Natural killer cell (primary cell): ENCODE measurements around the gene KCTD11. TPM values are rescaled to one million over a fixed set of nuclear protein-coding genes. Genes with fewer than 3 reads are reported as not detected.

ENCODE experiments used
- ATAC-seq, 3 donors: fragments of 150-1000 bp in 2 of 3; fragments of 200-7000 bp in 1 of 3; cut with Tn5 transposase; 1 replicate in 1 of 3; 2 replicates in 2 of 3; pipeline ENCODE4 v1.10.0; 2021; ENCODE audit warnings: mild to moderate bottlenecking in 2 of 3, moderate library complexity in 2 of 3
- DNase-seq, 2 donors: peaks; one replicate each; pipeline versions ENCODE4 v3.0.0 to v3.0.0-alpha.2; 2013 to 2021; ENCODE audit warnings: mixed read lengths in 1 of 2
- H3K27ac ChIP-seq: one replicate; pipeline ENCODE4 v1.5.1; 2013; ENCODE audit warnings: mild to moderate bottlenecking, low read length
- H3K27me3 ChIP-seq: one replicate; pipeline ENCODE4 v1.6.1; 2013; ENCODE audit warnings: low read length; ENCODE audit not compliant: control insufficient read depth, insufficient read depth
- H3K36me3 ChIP-seq: one replicate; pipeline ENCODE4 v1.6.1; 2013; ENCODE audit warnings: low read length; ENCODE audit not compliant: control insufficient read depth, insufficient read depth
- H3K4me1 ChIP-seq: one replicate; pipeline ENCODE4 v1.6.1; 2013; ENCODE audit warnings: low read length; ENCODE audit not compliant: control insufficient read depth, insufficient read depth
- H3K4me3 ChIP-seq: one replicate; pipeline ENCODE4 v1.5.1; 2013; ENCODE audit warnings: low read length
- H3K9me3 ChIP-seq: one replicate; pipeline ENCODE4 v1.6.1; 2013; ENCODE audit warnings: low read length; ENCODE audit not compliant: control insufficient read depth, insufficient read depth
- H3K27ac Mint-ChIP-seq, 2 donors: one replicate each; pipeline ENCODE4 v1.8.0; 2022; ENCODE audit warnings: mild to moderate bottlenecking in 2 of 2, mixed read lengths in 2 of 2, moderate library complexity in 1 of 2
- H3K27me3 Mint-ChIP-seq, 2 donors: one replicate each; pipeline ENCODE4 v1.8.0; 2022; ENCODE audit warnings: low read depth in 2 of 2, mixed read lengths in 2 of 2
- H3K36me3 Mint-ChIP-seq: one replicate; pipeline ENCODE4 v1.8.0; 2022; ENCODE audit warnings: mixed read lengths
- H3K4me1 Mint-ChIP-seq, 2 donors: one replicate each; pipeline ENCODE4 v1.8.0; 2022; ENCODE audit warnings: mixed read lengths in 2 of 2
- H3K4me3 Mint-ChIP-seq: one replicate; pipeline ENCODE4 v1.8.0; 2022; ENCODE audit warnings: mild to moderate bottlenecking, moderate library complexity, mixed read lengths
- H3K9me3 Mint-ChIP-seq, 2 donors: one replicate each; pipeline ENCODE4 v1.8.0; 2022; ENCODE audit warnings: mixed read lengths in 2 of 2
- CTCF ChIP-seq: fragments of 200-600 bp; IDR thresholded peaks from one replicate; pipeline ENCODE4 v1.8.0; 2022; ENCODE audit warnings: antibody characterized with exemption
- WGBS: methylation state at CpG from one replicate; pipeline ENCODE4 v1.1.7; 2013; ENCODE audit warnings: missing lambda C conversion rate; ENCODE audit not compliant: insufficient coverage; 5-methylcytosine and 5-hydroxymethylcytosine counted together
- intact Hi-C: fragments of 100-400 bp; cut with micrococcal nuclease; formaldehyde crosslinking; loops from one replicate; pipeline ENCODE4 v1.14.2; 2022
- total RNA-seq, 4 donors: library from RNA; stranded (reverse); fragments of 120-200 nt in 1 of 4; gene quantifications; one replicate each; pipeline versions ENCODE4 v1.2.3 to v1.2.4, GENCODE V29; 2013 to 2022

Gene KCTD11
- total RNA-seq, 3 donors from 2014 or later (not counting 1 experiment from before 2014, with no cell fraction given): 5.6 to 9.7 (median 8.3) TPM

GRCh38 chr17:7340179-7340578 is 11.8 kb upstream of the KCTD11 start:
- WGBS: 100% methylated on average over 2 of the region's 2 CpGs
- H3K27ac ChIP-seq: no peak overlapping the region
- no peak for TF ChIP-seq CTCF
- peaks cover 56% of the 10 kb centered on the region for H3K4me1 ChIP-seq
- intact Hi-C loops: no loop called here
- ATAC-seq (no peak), DNase-seq (no peak)
- Mint-ChIP-seq H3K27ac (peak overlapping the region; percentile 29 to 47), H3K9me3 (no peaks in the 10 kb centered on the region), H3K4me3 (no peak overlapping the region), H3K4me1 (peaks cover 27 to 45% of the 10 kb centered on the region in 2 donors), H3K27me3 (no peaks in the 10 kb centered on the region), H3K36me3 (no peaks in the 10 kb centered on the region)
- no peak overlapping the region for H3K4me3 ChIP-seq
- no peaks in the 10 kb centered on the region for H3K27me3 ChIP-seq
- H3K9me3 ChIP-seq: no peaks in the 10 kb centered on the region
- peaks cover 63% of the 10 kb centered on the region for H3K36me3 ChIP-seq

GRCh38 chr17:7341842-7342241 is 10.1 kb upstream of the KCTD11 start:
- Mint-ChIP-seq H3K4me1 (peaks cover 17 to 30% of the 10 kb centered on the region in 2 donors), H3K27me3 (no peaks in the 10 kb centered on the region), H3K4me3 (no peak overlapping the region), H3K27ac (peak overlapping the region in 1 of 2 donors; percentile 83), H3K36me3 (no peaks in the 10 kb centered on the region), H3K9me3 (no peaks in the 10 kb centered on the region)
- 97% methylated on average over 13 of the region's 13 CpGs for WGBS
- no peaks in the 10 kb centered on the region for H3K27me3 ChIP-seq
- H3K36me3 ChIP-seq: peaks cover 77% of the 10 kb centered on the region
- no peak for ATAC-seq
- H3K9me3 ChIP-seq: no peaks in the 10 kb centered on the region
- no peak overlapping the region for H3K27ac ChIP-seq
- H3K4me1 ChIP-seq: peaks cover 39% of the 10 kb centered on the region
- intact Hi-C loops: no loop called here
- TF ChIP-seq CTCF: no peak
- H3K4me3 ChIP-seq: no peak overlapping the region
- no peak for DNase-seq

- peaks cover 25% of the 10 kb centered on the region for H3K4me1 ChIP-seq
- H3K27me3 Mint-ChIP-seq: no peaks in the 10 kb centered on the region
- no peak for TF ChIP-seq CTCF
- no peak overlapping the region for H3K27ac ChIP-seq
- DNase-seq: no peak
- no peaks in the 10 kb centered on the region for H3K36me3 Mint-ChIP-seq
- peaks cover 6 to 27% of the 10 kb centered on the region in 2 donors for H3K4me1 Mint-ChIP-seq
- no peaks in the 10 kb centered on the region for H3K9me3 Mint-ChIP-seq
- no peak overlapping the region for H3K4me3 ChIP-seq
- no peak overlapping the region for H3K27ac Mint-ChIP-seq
- no peak overlapping the region for H3K4me3 Mint-ChIP-seq
- H3K36me3 ChIP-seq: peaks cover 87% of the 10 kb centered on the region
- no peaks in the 10 kb centered on the region for H3K27me3 ChIP-seq
- H3K9me3 ChIP-seq: no peaks in the 10 kb centered on the region
- intact Hi-C loops: no loop called here
- 92% methylated on average over 15 of the region's 15 CpGs for WGBS
- no peak for ATAC-seq
Observed at GRCh38 chr17:7343250-7343649, 8.7 kb upstream of the KCTD11 start.
